HEK293 (cell line): Measurements from ENCODE around the gene CBR1.

Source experiments
- BCL11B ChIP-seq: fragments of 450-650 bp; formaldehyde crosslinking; IDR thresholded peaks from 2 replicates; pipeline ENCODE4 v1.5.1; 2016; ENCODE audit warnings: low read depth, missing biosample characterization, missing genetic modification characterization
- ELK4 ChIP-seq: IDR thresholded peaks from 2 replicates; pipeline ENCODE4 v1.6.1; 2011; ENCODE audit warnings: mild to moderate bottlenecking, low read depth, low read length, borderline replicate concordance
- GFI1B ChIP-seq: fragments of 450-650 bp; formaldehyde crosslinking; IDR thresholded peaks from 2 replicates; pipeline ENCODE4 v1.5.1; 2016; ENCODE audit warnings: missing biosample characterization, missing genetic modification characterization
- GLI2 ChIP-seq: fragments of 450-650 bp; formaldehyde crosslinking; IDR thresholded peaks from 2 replicates; pipeline ENCODE4; 2017; ENCODE audit warnings: missing biosample characterization, missing genetic modification characterization, low read depth, borderline replicate concordance
- HOXD13 ChIP-seq: sonication (generic); formaldehyde crosslinking; IDR thresholded peaks from 2 replicates; pipeline ENCODE4 v1.8.0; 2022; ENCODE audit warnings: missing genetic modification reagents, borderline replicate concordance
- KLF10 ChIP-seq: fragments of 450-650 bp; IDR thresholded peaks from 2 replicates; pipeline ENCODE4 v1.5.1; 2018; ENCODE audit warnings: missing biosample characterization, mild to moderate bottlenecking, missing genetic modification characterization
- KLF7 ChIP-seq: fragments of 450-650 bp; formaldehyde crosslinking; IDR thresholded peaks from 2 replicates; pipeline ENCODE4 v1.5.1; 2016; ENCODE audit warnings: missing biosample characterization, missing genetic modification characterization, borderline replicate concordance
- OSR2 ChIP-seq: fragments of 450-650 bp; formaldehyde crosslinking; IDR thresholded peaks from 2 replicates; pipeline ENCODE4 v1.5.1; 2016; ENCODE audit warnings: missing biosample characterization, missing genetic modification characterization
- PRDM1 ChIP-seq: fragments of 450-650 bp; formaldehyde crosslinking; IDR thresholded peaks from 2 replicates; pipeline ENCODE4; 2016; ENCODE audit warnings: missing biosample characterization, missing genetic modification characterization
- PRDM10 ChIP-seq: fragments of 450-650 bp; formaldehyde crosslinking; IDR thresholded peaks from 2 replicates; pipeline ENCODE4 v1.5.1; 2016; ENCODE audit warnings: missing biosample characterization, missing genetic modification characterization
- PRDM4 ChIP-seq: fragments of 450-650 bp; formaldehyde crosslinking; IDR thresholded peaks from 2 replicates; pipeline ENCODE4 v1.5.1; 2017; ENCODE audit warnings: missing biosample characterization, missing genetic modification characterization
- TRIM28 ChIP-seq: IDR thresholded peaks from 2 replicates; pipeline ENCODE4 v1.6.1; 2011; ENCODE audit warnings: low read length, control low read depth, borderline replicate concordance
- ZBTB20 ChIP-seq: fragments of 450-650 bp; formaldehyde crosslinking; IDR thresholded peaks from 2 replicates; pipeline ENCODE4 v1.5.1; 2016; ENCODE audit warnings: missing biosample characterization, missing genetic modification characterization
- ZFP37 ChIP-seq: fragments of 450-650 bp; formaldehyde crosslinking; IDR thresholded peaks from 2 replicates; pipeline ENCODE4 v1.5.1; 2016; ENCODE audit warnings: missing biosample characterization, missing genetic modification characterization
- ZNF114 ChIP-seq: fragments of 450-650 bp; formaldehyde crosslinking; IDR thresholded peaks from 2 replicates; pipeline ENCODE4 v1.5.0; 2017; ENCODE audit warnings: missing biosample characterization, missing genetic modification characterization
- ZNF157 ChIP-seq: fragments of 450-650 bp; formaldehyde crosslinking; IDR thresholded peaks from 2 replicates; pipeline ENCODE4 v1.5.1; 2016; ENCODE audit warnings: missing biosample characterization, missing genetic modification characterization
- ZNF239 ChIP-seq: fragments of 450-650 bp; formaldehyde crosslinking; IDR thresholded peaks from 2 replicates; pipeline ENCODE4 v1.5.1; 2016; ENCODE audit warnings: missing biosample characterization, missing genetic modification characterization
- ZNF266 ChIP-seq: fragments of 450-650 bp; formaldehyde crosslinking; IDR thresholded peaks from 2 replicates; pipeline ENCODE4 v1.5.1; 2016; ENCODE audit warnings: missing biosample characterization, missing genetic modification characterization, low read depth
- ZNF302 ChIP-seq: fragments of 450-650 bp; formaldehyde crosslinking; IDR thresholded peaks from 2 replicates; pipeline ENCODE4 v1.5.1; 2016; ENCODE audit warnings: missing biosample characterization, missing genetic modification characterization, low read depth
- ZNF366 ChIP-seq: fragments of 450-650 bp; formaldehyde crosslinking; conservative IDR thresholded peaks from 2 replicates; pipeline ENCODE4 v1.5.1; 2016; ENCODE audit warnings: missing biosample characterization, missing genetic modification characterization
- ZNF37A ChIP-seq: fragments of 450-650 bp; IDR thresholded peaks from 2 replicates; pipeline ENCODE4 v1.5.1; 2018; ENCODE audit warnings: missing biosample characterization, missing genetic modification characterization
- ZNF404 ChIP-seq: fragments of 450-650 bp; formaldehyde crosslinking; IDR thresholded peaks from 2 replicates; pipeline ENCODE4 v1.5.1; 2017; ENCODE audit warnings: missing biosample characterization, missing genetic modification characterization
- ZNF416 ChIP-seq: fragments of 450-650 bp; formaldehyde crosslinking; IDR thresholded peaks from 2 replicates; pipeline ENCODE4 v1.5.1; 2016; ENCODE audit warnings: missing biosample characterization, missing genetic modification characterization
- ZNF530 ChIP-seq: fragments of 450-650 bp; formaldehyde crosslinking; IDR thresholded peaks from 2 replicates; pipeline ENCODE4 v1.5.1; 2016; ENCODE audit warnings: low read depth, missing biosample characterization, missing genetic modification characterization
- ZNF548 ChIP-seq: fragments of 450-650 bp; formaldehyde crosslinking; IDR thresholded peaks from 2 replicates; pipeline ENCODE4 v1.5.1; 2016; ENCODE audit warnings: missing biosample characterization, missing genetic modification characterization
- ZNF561 ChIP-seq: fragments of 450-650 bp; IDR thresholded peaks from 2 replicates; pipeline ENCODE4 v1.5.1; 2018; ENCODE audit warnings: missing biosample characterization, missing genetic modification characterization, borderline replicate concordance
- ZNF571 ChIP-seq: fragments of 450-650 bp; formaldehyde crosslinking; IDR thresholded peaks from 2 replicates; pipeline ENCODE4 v1.5.0; 2017; ENCODE audit warnings: missing biosample characterization, missing genetic modification characterization
- ZNF610 ChIP-seq: fragments of 450-650 bp; formaldehyde crosslinking; IDR thresholded peaks from 2 replicates; pipeline ENCODE4 v1.5.1; 2016; ENCODE audit warnings: missing biosample characterization, missing genetic modification characterization, borderline replicate concordance
- ZNF621 ChIP-seq: fragments of 450-650 bp; formaldehyde crosslinking; IDR thresholded peaks from 2 replicates; pipeline ENCODE4 v1.5.1; 2017; ENCODE audit warnings: missing biosample characterization, missing genetic modification characterization
- ZNF660 ChIP-seq: fragments of 450-650 bp; IDR thresholded peaks from 2 replicates; pipeline ENCODE4 v1.5.1; 2018; ENCODE audit warnings: missing biosample characterization, mild to moderate bottlenecking, missing genetic modification characterization
- ZNF677 ChIP-seq: fragments of 450-650 bp; IDR thresholded peaks from 2 replicates; pipeline ENCODE4 v1.5.0; 2018; ENCODE audit warnings: missing biosample characterization, mild to moderate bottlenecking, missing genetic modification characterization, moderate library complexity
- ZNF692 ChIP-seq: fragments of 450-650 bp; formaldehyde crosslinking; IDR thresholded peaks from 2 replicates; pipeline ENCODE4 v1.5.1; 2016; ENCODE audit warnings: missing biosample characterization, missing genetic modification characterization
- ZNF777 ChIP-seq: fragments of 450-650 bp; formaldehyde crosslinking; IDR thresholded peaks from 2 replicates; pipeline ENCODE4 v1.5.1; 2017; ENCODE audit warnings: missing biosample characterization, missing genetic modification characterization, borderline replicate concordance

Gene CBR1

GRCh38 chr21:36069713-36070583, at the start of gene CBR1 (continued):
- TF ChIP-seq ZNF561 (no peak; the same call in 1 of the 2 replicates), ZNF302 (no peak), ZNF404 (tag by site-specific recombination) (no peak), OSR2 (no peak; the same call in 1 of the 2 replicates), GFI1B (tag by site-specific recombination) (no peak), PRDM10 (tag by site-specific recombination) (peak; percentile 78), PRDM4 (tag by site-specific recombination) (no peak), ZNF157 (tag by site-specific recombination) (no peak), ELK4 (no peak; the same call in 1 of the 2 replicates), KLF7 (tag by site-specific recombination) (peak; percentile 64; the same call in 1 of the 2 replicates), ZNF621 (tag by site-specific recombination) (no peak), ZBTB20 (peak; percentile 75; the same call in 1 of the 2 replicates), ZNF777 (tag by site-specific recombination) (peak; percentile 98), ZNF239 (peak; percentile 79), ZNF571 (tag by site-specific recombination) (no peak), HOXD13 (CRISPR knock-in tag) (no peak), GLI2 (tag by site-specific recombination) (no peak), ZNF548 (tag by site-specific recombination) (no peak), ZNF530 (no peak), ZNF366 (tag by site-specific recombination) (no peak), BCL11B (tag by site-specific recombination) (no peak), TRIM28 (peak; percentile 5; the same call in 1 of the 2 replicates), ZNF692 (tag by site-specific recombination) (peak; percentile 92), ZNF266 (no peak), ZNF677 (no peak), ZNF114 (no peak), ZFP37 (tag by site-specific recombination) (peak; percentile 92), ZNF610 (tag by site-specific recombination) (peak; percentile 76; the same call in 1 of the 2 replicates), ZNF37A (tag by site-specific recombination) (no peak), ZNF660 (tag by site-specific recombination) (0 out of 2 replicates have a peak, but pooled peaks have one; percentile 22), ZNF416 (tag by site-specific recombination) (no peak), PRDM1 (tag by site-specific recombination) (peak; percentile 63; the same call in 1 of the 2 replicates), KLF10 (tag by site-specific recombination) (peak; percentile 44; the same call in 1 of the 2 replicates)
